ACC112 (cell line): Measurements from ENCODE around the gene MEGF8.

Source experiments
- H2AFZ ChIP-seq: fragments of 200-600 bp; sonication (generic); one replicate; pipeline ENCODE4 v1.6.0; 2017; ENCODE audit warnings: antibody characterized with exemption, low read length; ENCODE audit not compliant: unreplicated experiment
- H3K27ac ChIP-seq: fragments of 200-600 bp; sonication (generic); 2 replicates; pipeline ENCODE4 v1.5.1; 2014; ENCODE audit warnings: low read depth, mild to moderate bottlenecking, antibody characterized with exemption, low read length, moderate library complexity
- H3K27me3 ChIP-seq: fragments of 200-600 bp; sonication (generic); 2 replicates; pipeline ENCODE4 v1.6.1; 2014; ENCODE audit warnings: mild to moderate bottlenecking, antibody characterized with exemption, low read length, moderate library complexity, mixed read lengths; ENCODE audit not compliant: insufficient read depth
- H3K36me3 ChIP-seq: fragments of 200-600 bp; sonication (generic); 2 replicates; pipeline ENCODE4 v1.6.1; 2016; ENCODE audit warnings: mild to moderate bottlenecking, antibody characterized with exemption, low read length, moderate library complexity, mixed read lengths; ENCODE audit not compliant: insufficient read depth
- H3K4me1 ChIP-seq: fragments of 200-600 bp; sonication (generic); one replicate; pipeline ENCODE4 v1.6.1; 2016; ENCODE audit warnings: low read length, mixed read lengths; ENCODE audit not compliant: insufficient read depth, unreplicated experiment, control insufficient read depth
- H3K4me3 ChIP-seq: fragments of 200-600 bp; sonication (generic); 2 replicates; pipeline ENCODE4 v1.5.1; 2014; ENCODE audit warnings: mild to moderate bottlenecking, low read depth, low read length
- H3K79me2 ChIP-seq: fragments of 200-600 bp; sonication (generic); one replicate; pipeline ENCODE4 v1.6.0; 2016; ENCODE audit warnings: low read length; ENCODE audit not compliant: control insufficient read depth, unreplicated experiment, insufficient read depth

The MEGF8 gene

GRCh38 chr19:42293948-42294347 is 31.5 kb upstream of the MEGF8 start:
- H3K27me3 ChIP-seq = no peaks in the 10 kb centered on the region
- H3K4me3 ChIP-seq = no peak overlapping the region
- H3K36me3 ChIP-seq = no peaks in the 10 kb centered on the region
- no peaks in the 10 kb centered on the region for H3K79me2 ChIP-seq
- H3K4me1 ChIP-seq = no peaks in the 10 kb centered on the region
- H2AFZ ChIP-seq = no peak overlapping the region
- H3K27ac ChIP-seq = no peak overlapping the region

- Histone ChIP-seq H3K36me3 (no peaks in the 10 kb centered on the region), H3K79me2 (no peaks in the 10 kb centered on the region), H3K27me3 (no peaks in the 10 kb centered on the region), H3K4me1 (no peaks in the 10 kb centered on the region), H2AFZ (no peak overlapping the region), H3K27ac (no peak overlapping the region), H3K4me3 (no peak overlapping the region)
Measured at GRCh38 chr19:42294471-42295137, 30.8 kb upstream of the MEGF8 start.

- Histone ChIP-seq H3K27me3 (no peaks in the 10 kb centered on the region), H3K36me3 (no peaks in the 10 kb centered on the region), H3K27ac (no peak overlapping the region), H3K4me3 (no peak overlapping the region), H3K4me1 (no peaks in the 10 kb centered on the region), H2AFZ (no peak overlapping the region), H3K79me2 (no peaks in the 10 kb centered on the region)
Measured at GRCh38 chr19:42295342-42295741, 30.1 kb upstream of the MEGF8 start.

- no peak overlapping the region for H3K4me3 ChIP-seq
- H3K4me1 ChIP-seq = no peaks in the 10 kb centered on the region
- H3K27ac ChIP-seq = no peak overlapping the region
- no peaks in the 10 kb centered on the region for H3K36me3 ChIP-seq
- H2AFZ ChIP-seq = no peak overlapping the region
- no peaks in the 10 kb centered on the region for H3K27me3 ChIP-seq
- no peaks in the 10 kb centered on the region for H3K79me2 ChIP-seq
Measured at GRCh38 chr19:42295831-42296525, 29.5 kb upstream of the MEGF8 start.

GRCh38 chr19:42297039-42297438 is 28.4 kb upstream of the MEGF8 start:
- no peaks in the 10 kb centered on the region for H3K27me3 ChIP-seq
- no peak overlapping the region for H2AFZ ChIP-seq
- no peaks in the 10 kb centered on the region for H3K36me3 ChIP-seq
- H3K79me2 ChIP-seq = no peaks in the 10 kb centered on the region
- H3K27ac ChIP-seq = no peak overlapping the region
- H3K4me1 ChIP-seq = no peaks in the 10 kb centered on the region
- H3K4me3 ChIP-seq = no peak overlapping the region

GRCh38 chr19:42301646-42302203 is 23.7 kb upstream of the MEGF8 start, which contains the start of gene PRR19:
Gene PRR19 (plus strand): TSS chr19:42302132. CDS start chr19:42309585, 7,453 bp downstream.
- Histone ChIP-seq H3K79me2 (no peaks in the 10 kb centered on the region), H2AFZ (peak within 1 kb of the TSS; percentile 86), H3K27ac (peak within 1 kb of the TSS; percentile 43; the same call in 1 of the 2 replicates), H3K36me3 (no peaks in the 10 kb centered on the region), H3K27me3 (no peaks in the 10 kb centered on the region), H3K4me1 (peaks cover 7% of the 10 kb centered on the region), H3K4me3 (peak within 1 kb of the TSS; percentile 87)

- Histone ChIP-seq H3K79me2 (no peaks in the 10 kb centered on the region), H3K4me3 (peak overlapping the region; percentile 87), H2AFZ (peak overlapping the region; percentile 86), H3K27ac (no peak overlapping the region; the same call in 1 of the 2 replicates), H3K36me3 (no peaks in the 10 kb centered on the region), H3K27me3 (no peaks in the 10 kb centered on the region), H3K4me1 (peaks cover 7% of the 10 kb centered on the region)
Measured at GRCh38 chr19:42303101-42303464, 22.4 kb upstream of the MEGF8 start.

- Histone ChIP-seq H3K4me1 (peaks cover 7% of the 10 kb centered on the region), H3K79me2 (no peaks in the 10 kb centered on the region), H3K27me3 (no peaks in the 10 kb centered on the region), H3K27ac (no peak overlapping the region), H3K36me3 (no peaks in the 10 kb centered on the region), H3K4me3 (no peak overlapping the region), H2AFZ (no peak overlapping the region)
Measured at GRCh38 chr19:42303876-42304275, 21.6 kb upstream of the MEGF8 start.

GRCh38 chr19:42306646-42307045 is 18.8 kb upstream of the MEGF8 start:
- Histone ChIP-seq H2AFZ (no peak overlapping the region), H3K79me2 (no peaks in the 10 kb centered on the region), H3K27ac (no peak overlapping the region), H3K36me3 (no peaks in the 10 kb centered on the region), H3K4me1 (peaks cover 7% of the 10 kb centered on the region), H3K27me3 (no peaks in the 10 kb centered on the region), H3K4me3 (no peak overlapping the region)

GRCh38 chr19:42309686-42310085 is 15.7 kb upstream of the MEGF8 start:
- Histone ChIP-seq H3K36me3 (no peaks in the 10 kb centered on the region), H3K27ac (no peak overlapping the region), H3K27me3 (peaks cover 19% of the 10 kb centered on the region), H2AFZ (no peak overlapping the region), H3K4me1 (no peaks in the 10 kb centered on the region), H3K79me2 (no peaks in the 10 kb centered on the region), H3K4me3 (no peak overlapping the region)

- Histone ChIP-seq H3K27me3 (peaks cover 22% of the 10 kb centered on the region), H3K27ac (no peak overlapping the region), H3K4me3 (no peak overlapping the region), H3K79me2 (no peaks in the 10 kb centered on the region), H3K36me3 (no peaks in the 10 kb centered on the region), H2AFZ (no peak overlapping the region), H3K4me1 (no peaks in the 10 kb centered on the region)
Measured at GRCh38 chr19:42311657-42312056, 13.8 kb upstream of the MEGF8 start.
